ENCODE data around the gene TRIM8.

The TRIM8 gene

GRCh38 chr10:102620138-102620590 is 24.1 kb upstream of the TRIM8 start:
- no peak for DNase-seq (ENCODE audit: low read depth)
- no peak for TF ChIP-seq CTCF (IDR thresholded peaks at IDR 0.05; ENCODE audit: low read depth, low read length, missing control alignments)
- H3K4me3 ChIP-seq (ENCODE audit: low read depth, low read length): no peak overlapping the region

GRCh38 chr10:102620591-102621442 is 23.5 kb upstream of the TRIM8 start:
- DNase-seq (ENCODE audit: low read depth): no peak
- no peak for TF ChIP-seq CTCF (IDR thresholded peaks at IDR 0.05; ENCODE audit: low read depth, low read length, missing control alignments)
- H3K4me3 ChIP-seq (ENCODE audit: low read depth, low read length): no peak overlapping the region

GRCh38 chr10:102621443-102622325 is 22.6 kb upstream of the TRIM8 start:
- DNase-seq (ENCODE audit: low read depth): no peak
- no peak for TF ChIP-seq CTCF (IDR thresholded peaks at IDR 0.05; ENCODE audit: low read depth, low read length, missing control alignments)
- H3K4me3 ChIP-seq (ENCODE audit: low read depth, low read length): no peak overlapping the region

GRCh38 chr10:102624094-102624493 is 20.2 kb upstream of the TRIM8 start:
- no peak overlapping the region for H3K4me3 ChIP-seq (ENCODE audit: low read depth, low read length)
- no peak for DNase-seq (ENCODE audit: low read depth)
- no peak for TF ChIP-seq CTCF (IDR thresholded peaks at IDR 0.05; ENCODE audit: low read depth, low read length, missing control alignments)

- no peak overlapping the region for H3K4me3 ChIP-seq (ENCODE audit: low read depth, low read length)
- no peak for DNase-seq (ENCODE audit: low read depth)
- TF ChIP-seq CTCF (IDR thresholded peaks at IDR 0.05; ENCODE audit: low read depth, low read length, missing control alignments): no peak
Observed at GRCh38 chr10:102624751-102625645, 19.3 kb upstream of the TRIM8 start.

GRCh38 chr10:102626026-102626685 is 18.1 kb upstream of the TRIM8 start:
- H3K4me3 ChIP-seq (ENCODE audit: low read depth, low read length): no peak overlapping the region
- TF ChIP-seq CTCF (IDR thresholded peaks at IDR 0.05; ENCODE audit: low read depth, low read length, missing control alignments): no peak
- DNase-seq (ENCODE audit: low read depth): no peak

All from GM12864 (cell line).